Right renal pelvis (tissue), 4 donors: Measurements from ENCODE around the gene TMEM175. TPM values are rescaled to one million over a fixed set of nuclear protein-coding genes. Genes with fewer than 3 reads are reported as not detected.
"Not testable (repeated sequence)": the region's sequence is repeated elsewhere in the genome, so short reads cannot be mapped to it uniquely, and the experiment has no call there.

Source experiments
- DNase-seq, 4 donors: peaks; one replicate each; pipeline ENCODE4 v3.0.0-alpha.2; 2013; ENCODE audit warnings: low read depth in 4 of 4, low spot score in 3 of 4, missing footprints in 1 of 4
- polyA plus RNA-seq, 4 donors: library from polyadenylated mRNA; unstranded; fragments of 120-200 nt; gene quantifications; one replicate each; pipeline ENCODE4 v1.2.1, GENCODE V29; 2013; ENCODE audit not compliant: insufficient read length in 4 of 4

Gene TMEM175
- polyA plus RNA-seq, 4 donors: 21.6 to 26.8 (median 23.5) TPM

- DNase-seq: no peak
Measured at GRCh38 chr4:967113-968104, 35.1 kb downstream of the TMEM175 start.

- no peak for DNase-seq
Measured at GRCh38 chr4:968221-968620, 36.0 kb downstream of the TMEM175 start.

DNA sequence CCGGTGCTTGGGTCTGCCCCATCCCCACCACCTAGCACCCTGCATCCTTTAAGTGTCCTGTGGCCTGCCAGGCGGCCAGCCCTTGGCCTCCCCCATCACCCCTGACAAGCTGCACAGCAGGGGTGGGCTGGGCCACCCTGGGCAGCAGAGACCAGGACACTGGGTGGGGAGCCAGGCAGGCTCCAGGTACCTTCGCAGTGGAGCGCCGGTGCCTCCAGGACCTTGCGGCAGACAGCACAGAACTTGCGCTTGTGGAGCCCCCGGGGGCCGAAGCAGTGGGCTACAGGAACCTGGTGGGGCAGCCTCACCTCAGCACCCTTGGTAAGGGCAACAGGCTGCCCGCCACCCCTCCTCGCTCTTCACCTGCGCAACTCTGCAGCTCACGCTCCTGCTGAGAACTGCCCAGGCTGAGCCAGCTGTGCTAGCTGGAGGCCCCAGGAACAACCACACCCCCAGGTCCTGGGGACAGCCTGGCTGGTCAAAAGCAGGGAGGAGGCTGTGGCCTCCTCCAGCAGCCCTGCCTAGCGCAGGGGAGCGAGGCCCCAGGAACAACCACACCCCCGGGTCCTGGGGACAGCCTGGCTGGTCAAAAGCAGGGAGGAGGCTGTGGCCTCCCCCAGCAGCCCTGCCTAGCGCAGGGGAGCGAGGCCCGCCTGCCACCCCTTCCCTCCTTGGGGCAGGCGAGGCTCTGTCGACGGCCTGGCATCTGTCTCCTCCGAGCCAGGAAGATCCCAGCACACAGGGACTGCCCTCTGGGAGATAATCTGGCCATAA is 36.5 kb downstream of the TMEM175 start:
- no peak for DNase-seq

GRCh38 chr4:970046-970745 is 37.9 kb downstream of the TMEM175 start:
- no peak for DNase-seq

GRCh38 chr4:970854-971520 is 38.7 kb downstream of the TMEM175 start:
- DNase-seq: no peak

- no peak for DNase-seq
Measured at GRCh38 chr4:971666-972500, 39.6 kb downstream of the TMEM175 start.

- DNase-seq: no peak
Measured at GRCh38 chr4:972651-973424, 40.6 kb downstream of the TMEM175 start.

DNA sequence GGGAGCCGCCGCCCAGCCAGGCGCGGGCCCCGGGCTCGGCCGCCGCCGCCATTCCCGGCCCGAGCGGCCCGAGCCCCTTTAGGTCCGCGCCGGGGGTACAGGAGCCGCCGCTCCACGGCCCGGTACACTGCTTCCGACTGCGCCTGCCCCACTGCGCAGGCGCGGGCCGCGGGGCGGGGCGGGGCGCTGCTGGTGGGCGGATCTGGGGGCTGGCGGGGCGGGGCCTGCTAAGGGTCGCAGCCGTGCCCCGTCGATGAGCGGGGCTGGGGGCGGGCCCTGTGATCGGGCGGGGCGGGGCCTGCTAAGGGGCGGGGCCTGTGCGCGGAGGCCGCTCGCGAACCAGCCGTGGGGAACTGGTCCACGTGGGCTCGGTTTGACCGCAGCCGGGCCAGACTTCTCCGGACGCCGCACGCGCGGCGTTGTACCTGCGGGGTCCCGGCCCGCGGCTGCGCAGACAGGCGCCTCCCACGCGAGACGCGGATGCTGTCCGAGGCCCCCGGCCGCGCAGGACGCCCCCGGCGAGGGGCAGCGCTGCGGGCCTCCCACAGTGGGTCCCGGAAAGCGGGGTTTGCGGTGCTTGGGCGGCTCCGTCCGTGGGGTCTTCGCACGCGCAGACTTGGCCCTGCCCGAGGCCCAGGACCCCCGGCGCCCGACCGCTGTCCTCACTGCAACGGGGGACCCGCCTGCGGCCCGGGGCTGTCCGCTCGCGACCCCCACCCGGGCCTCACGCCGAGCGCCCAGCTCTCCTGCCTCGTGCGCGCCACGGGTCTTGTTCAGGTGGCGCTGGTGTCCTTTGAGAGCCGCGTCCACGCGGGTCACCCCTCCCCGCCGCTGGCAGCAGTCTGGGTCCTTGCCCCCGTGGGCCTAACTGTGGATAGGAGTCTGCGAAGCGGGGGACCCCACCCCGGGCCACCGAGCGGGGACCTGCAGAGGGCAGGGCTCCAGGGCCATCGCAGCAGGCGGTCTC is 41.5 kb downstream of the TMEM175 start, which contains the start of gene DGKQ:
Gene DGKQ, minus strand, starts transcription at position 139 of the 967 bp plus-strand sequence. Its CDS starts 87 bp downstream, at position 52.
- DNase-seq: peak in 2 of 4 donors; percentile 56 to 60

DNA sequence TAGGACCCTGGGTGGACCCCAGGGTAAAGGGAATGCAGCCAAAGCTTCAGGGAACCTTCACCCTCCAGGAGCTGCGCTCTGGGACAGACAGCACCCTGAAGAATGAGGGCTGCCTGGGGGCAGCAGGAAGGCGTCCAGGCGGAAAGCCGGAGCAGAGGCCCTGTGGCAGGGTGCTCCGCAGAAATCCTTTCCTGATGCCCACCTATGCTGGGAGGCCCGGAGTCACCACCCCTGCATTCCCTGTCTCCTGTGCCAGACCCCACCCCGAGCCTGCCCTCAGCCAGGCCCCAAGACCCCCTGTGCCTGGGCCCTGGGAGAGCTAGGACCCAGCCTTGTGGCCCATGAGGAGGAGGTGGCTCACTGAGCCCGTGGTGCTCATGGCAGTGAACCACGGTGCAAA is 42.4 kb downstream of the TMEM175 start:
- DNase-seq: no peak

GRCh38 chr4:976016-976415 is 43.8 kb downstream of the TMEM175 start:
- not testable (repeated sequence) for DNase-seq

DNA sequence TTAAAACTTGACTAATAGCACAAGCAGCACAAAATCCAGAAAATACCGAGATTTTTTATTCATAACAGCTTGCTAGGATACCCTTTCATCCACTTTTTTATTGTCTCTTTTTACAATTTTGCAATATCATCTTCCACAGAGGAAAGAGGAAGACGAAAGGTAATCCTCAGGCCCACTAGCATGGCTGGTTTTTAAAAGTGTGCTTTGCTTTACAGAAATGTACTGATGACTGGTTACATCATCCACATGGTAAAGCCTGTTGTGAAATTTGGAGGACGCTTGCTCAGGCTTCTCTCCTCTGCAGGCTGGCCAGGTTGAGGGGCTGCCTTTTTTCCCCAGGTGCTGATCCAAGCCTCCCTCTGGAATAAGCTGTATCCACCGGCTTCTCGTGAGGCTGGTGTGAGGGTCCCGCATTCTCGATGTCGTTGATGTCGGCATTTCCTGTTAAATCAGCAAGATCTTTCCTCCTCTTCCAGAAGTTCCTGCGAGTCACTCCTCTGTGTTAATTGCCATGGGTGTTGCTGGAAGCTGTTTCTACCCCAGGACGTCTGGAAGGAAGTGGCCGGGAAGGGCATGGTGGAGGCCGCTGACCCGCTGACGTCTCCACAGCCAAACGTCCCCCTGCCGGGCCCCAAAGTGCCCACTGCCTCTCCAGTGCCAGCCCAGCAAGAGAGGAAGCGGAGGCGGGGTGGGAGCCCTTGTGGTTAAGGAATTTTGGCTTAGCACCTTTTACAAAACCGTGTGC is 46.9 kb downstream of the TMEM175 start:
- DNase-seq: no peak

DNA sequence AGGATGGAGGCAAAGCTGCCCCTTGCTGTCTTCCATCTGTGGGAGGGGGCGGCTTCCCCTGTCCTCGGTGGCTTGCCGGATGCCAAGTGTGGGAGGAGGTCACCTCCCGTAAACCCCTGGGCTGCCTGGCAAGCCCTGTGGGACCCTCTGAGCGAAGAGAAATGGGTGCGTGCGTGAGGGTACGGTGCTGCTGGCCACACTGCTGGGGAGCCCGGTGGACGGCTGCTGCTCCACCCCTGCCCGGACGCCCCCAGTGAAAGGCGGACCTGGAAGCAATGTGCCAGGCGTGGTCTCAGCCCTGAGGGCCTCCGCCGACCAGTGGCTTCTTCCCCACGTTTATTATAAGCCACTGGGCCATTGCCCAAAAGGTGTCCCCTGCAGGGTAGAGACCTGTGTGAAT is 50.0 kb downstream of the TMEM175 start:
- no peak for DNase-seq

DNA sequence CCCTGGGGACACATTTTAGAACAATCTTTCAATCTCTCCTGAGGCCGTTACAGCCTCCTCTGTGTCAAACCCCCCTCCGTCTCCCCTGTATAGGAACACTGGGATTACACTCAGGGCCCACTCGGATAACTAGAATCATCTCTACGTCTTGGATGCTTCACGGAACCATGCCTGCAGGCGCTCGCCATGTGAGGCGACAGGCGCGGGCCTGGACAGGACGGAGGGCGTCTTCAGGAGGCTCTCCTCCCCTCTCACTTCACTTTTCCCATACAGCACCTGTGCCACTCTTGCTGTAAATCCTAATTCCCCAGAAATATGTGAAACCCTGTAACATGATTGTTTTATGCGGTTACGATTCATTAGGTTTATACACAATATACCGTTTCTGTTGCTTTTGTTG is 50.6 kb downstream of the TMEM175 start:
- no peak for DNase-seq

- DNase-seq: no peak
Measured at GRCh38 chr4:984336-985054, 52.2 kb downstream of the TMEM175 start.

DNA sequence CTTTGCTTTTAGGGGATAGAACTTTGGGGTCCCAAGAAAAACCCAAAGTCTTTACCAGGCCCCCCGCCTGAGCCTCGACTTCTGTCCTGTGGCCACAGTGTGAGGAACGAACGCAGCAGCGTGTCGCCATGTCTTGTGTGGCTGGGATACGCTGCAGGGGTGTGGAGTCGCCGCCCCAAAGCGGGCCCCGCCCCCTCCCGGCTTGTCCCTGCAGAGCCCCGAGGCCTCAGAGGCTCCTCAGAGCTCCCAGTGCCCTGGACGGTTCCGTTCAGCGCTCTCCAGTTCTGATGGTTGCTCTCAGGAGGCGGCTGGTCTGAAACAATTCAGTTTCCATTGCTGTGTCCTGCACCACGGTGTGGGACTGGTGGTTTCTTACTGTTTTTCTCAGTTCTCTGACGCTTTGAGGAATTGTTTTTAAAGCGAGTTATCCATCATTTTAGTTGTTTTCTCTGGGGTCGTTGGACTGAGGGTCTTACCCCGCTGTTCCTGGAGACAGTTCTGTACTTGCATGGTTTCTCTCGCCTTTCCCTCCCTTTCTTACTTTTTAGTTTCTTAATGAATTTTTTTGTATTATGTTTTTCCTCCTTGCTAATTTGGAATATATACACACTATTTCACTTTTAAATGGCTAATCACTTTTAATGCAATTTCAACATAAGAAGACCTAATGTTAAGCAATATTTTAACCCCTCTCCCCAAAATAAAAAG is 53.0 kb downstream of the TMEM175 start:
- DNase-seq: no peak
